Mucosa of rectum (tissue), 2 donors: ENCODE results near the gene DLGAP1.

ENCODE experiments used
- H3K27ac ChIP-seq, 2 donors: one replicate each; pipeline ENCODE4 v1.7.0; 2013; ENCODE audit warnings: inconsistent platforms in 2 of 2, low read depth in 2 of 2, low read length in 2 of 2
- H3K27me3 ChIP-seq, 2 donors: one replicate each; pipeline ENCODE4 v1.7.0; 2013; ENCODE audit warnings: low read length in 2 of 2; ENCODE audit not compliant: control insufficient read depth in 2 of 2, insufficient read depth in 2 of 2
- H3K36me3 ChIP-seq, 2 donors: one replicate each; pipeline ENCODE4 v1.7.0; 2013; ENCODE audit warnings: low read length in 2 of 2; ENCODE audit not compliant: control insufficient read depth in 2 of 2, insufficient read depth in 2 of 2
- H3K4me1 ChIP-seq, 2 donors: one replicate each; pipeline ENCODE4 v1.7.0; 2013; ENCODE audit warnings: low read length in 2 of 2, mild to moderate bottlenecking in 1 of 2; ENCODE audit not compliant: control insufficient read depth in 2 of 2, insufficient read depth in 2 of 2
- H3K4me3 ChIP-seq, 2 donors: one replicate each; pipeline ENCODE4 v1.7.0; 2013; ENCODE audit warnings: low read length in 2 of 2
- H3K9ac ChIP-seq, 2 donors: one replicate each; pipeline ENCODE4 v1.7.0; 2013; ENCODE audit warnings: low read length in 2 of 2, low read depth in 1 of 2, mild to moderate bottlenecking in 1 of 2
- H3K9me3 ChIP-seq, 2 donors: one replicate each; pipeline ENCODE4 v1.7.0; 2013; ENCODE audit warnings: low read length in 2 of 2; ENCODE audit not compliant: control insufficient read depth in 2 of 2
- donor health status: healthy.
- donor health status: Normal muscosa, but diverticular disease.

DLGAP1 gene

GRCh38 chr18:3871687-3872086 is 583.4 kb downstream of the DLGAP1 start:
- Histone ChIP-seq H3K9me3 (no peaks in the 10 kb centered on the region), H3K27ac (no peak overlapping the region), H3K27me3 (no peaks in the 10 kb centered on the region), H3K36me3 (no peaks in the 10 kb centered on the region), H3K4me3 (no peak overlapping the region), H3K4me1 (no peaks in the 10 kb centered on the region), H3K9ac (no peak overlapping the region)

GRCh38 chr18:3870914-3871313 is 584.2 kb downstream of the DLGAP1 start:
- no peaks in the 10 kb centered on the region for H3K27me3 ChIP-seq
- H3K27ac ChIP-seq = no peak overlapping the region
- no peak overlapping the region for H3K4me3 ChIP-seq
- no peaks in the 10 kb centered on the region for H3K9me3 ChIP-seq
- no peaks in the 10 kb centered on the region for H3K4me1 ChIP-seq
- no peaks in the 10 kb centered on the region for H3K36me3 ChIP-seq
- no peak overlapping the region for H3K9ac ChIP-seq

- H3K9me3 ChIP-seq = no peaks in the 10 kb centered on the region
- no peak overlapping the region for H3K4me3 ChIP-seq
- H3K9ac ChIP-seq = no peak overlapping the region
- H3K27me3 ChIP-seq = no peaks in the 10 kb centered on the region
- no peaks in the 10 kb centered on the region for H3K4me1 ChIP-seq
- H3K27ac ChIP-seq = no peak overlapping the region
- no peaks in the 10 kb centered on the region for H3K36me3 ChIP-seq
These were observed 585.3 kb downstream of the DLGAP1 start for GRCh38 chr18:3869848-3870247.

- Histone ChIP-seq H3K4me3 (no peak overlapping the region), H3K36me3 (no peaks in the 10 kb centered on the region), H3K9me3 (no peaks in the 10 kb centered on the region), H3K4me1 (no peaks in the 10 kb centered on the region), H3K27me3 (no peaks in the 10 kb centered on the region), H3K9ac (no peak overlapping the region), H3K27ac (no peak overlapping the region)
These were observed 587.2 kb downstream of the DLGAP1 start for GRCh38 chr18:3867864-3868311.

GRCh38 chr18:3867236-3867635 is 587.9 kb downstream of the DLGAP1 start:
- no peaks in the 10 kb centered on the region for H3K36me3 ChIP-seq
- no peaks in the 10 kb centered on the region for H3K27me3 ChIP-seq
- no peaks in the 10 kb centered on the region for H3K9me3 ChIP-seq
- no peak overlapping the region for H3K27ac ChIP-seq
- H3K4me1 ChIP-seq = no peaks in the 10 kb centered on the region
- H3K9ac ChIP-seq = no peak overlapping the region
- no peak overlapping the region for H3K4me3 ChIP-seq

GRCh38 chr18:3864669-3865298 is 590.3 kb downstream of the DLGAP1 start:
- H3K4me1 ChIP-seq = no peaks in the 10 kb centered on the region
- no peak overlapping the region for H3K27ac ChIP-seq
- no peaks in the 10 kb centered on the region for H3K36me3 ChIP-seq
- no peak overlapping the region for H3K4me3 ChIP-seq
- H3K9ac ChIP-seq = no peak overlapping the region
- H3K27me3 ChIP-seq = no peaks in the 10 kb centered on the region
- H3K9me3 ChIP-seq = no peaks in the 10 kb centered on the region

- Histone ChIP-seq H3K36me3 (no peaks in the 10 kb centered on the region), H3K4me3 (no peak overlapping the region), H3K27me3 (no peaks in the 10 kb centered on the region), H3K9me3 (no peaks in the 10 kb centered on the region), H3K27ac (no peak overlapping the region), H3K9ac (no peak overlapping the region), H3K4me1 (no peaks in the 10 kb centered on the region)
These were observed 591.5 kb downstream of the DLGAP1 start for GRCh38 chr18:3863593-3863992.

GRCh38 chr18:3863006-3863405 is 592.1 kb downstream of the DLGAP1 start:
- H3K27ac ChIP-seq = no peak overlapping the region
- H3K27me3 ChIP-seq = no peaks in the 10 kb centered on the region
- H3K4me3 ChIP-seq = no peak overlapping the region
- H3K9ac ChIP-seq = no peak overlapping the region
- H3K36me3 ChIP-seq = no peaks in the 10 kb centered on the region
- no peaks in the 10 kb centered on the region for H3K9me3 ChIP-seq
- H3K4me1 ChIP-seq = no peaks in the 10 kb centered on the region

- H3K27me3 ChIP-seq = no peaks in the 10 kb centered on the region
These were observed 593.6 kb downstream of the DLGAP1 start for GRCh38 chr18:3861495-3861894.

GRCh38 chr18:3857544-3857943 is 597.6 kb downstream of the DLGAP1 start:
- no peaks in the 10 kb centered on the region for H3K4me1 ChIP-seq
- H3K9ac ChIP-seq = no peak overlapping the region
- no peaks in the 10 kb centered on the region for H3K36me3 ChIP-seq
- H3K27ac ChIP-seq = no peak overlapping the region
- H3K4me3 ChIP-seq = no peak overlapping the region
- H3K9me3 ChIP-seq = no peaks in the 10 kb centered on the region
- no peaks in the 10 kb centered on the region for H3K27me3 ChIP-seq

More at GRCh38 chr18:3861495-3861894, 593.6 kb downstream of the DLGAP1 start:
- Histone ChIP-seq H3K4me1 (no peaks in the 10 kb centered on the region), H3K36me3 (no peaks in the 10 kb centered on the region), H3K9me3 (no peaks in the 10 kb centered on the region), H3K4me3 (no peak overlapping the region), H3K9ac (no peak overlapping the region), H3K27ac (no peak overlapping the region)

GRCh38 chr18:3855966-3856365 is 599.1 kb downstream of the DLGAP1 start:
- no peak overlapping the region for H3K27ac ChIP-seq
- no peaks in the 10 kb centered on the region for H3K9me3 ChIP-seq
- H3K36me3 ChIP-seq = no peaks in the 10 kb centered on the region
- H3K4me3 ChIP-seq = no peak overlapping the region
- H3K27me3 ChIP-seq = no peaks in the 10 kb centered on the region
- H3K9ac ChIP-seq = no peak overlapping the region
- no peaks in the 10 kb centered on the region for H3K4me1 ChIP-seq
